ENCODE data around the gene KRTAP19-3. TPM values are rescaled to one million over a fixed set of nuclear protein-coding genes. Genes with fewer than 3 reads are reported as not detected.

The KRTAP19-3 gene
- total RNA-seq, 1 experiment from 2014 or later: not detected

Other genes starting within 250 kb of the KRTAP19-3 start
- not detected in 2 replicates for gene KRTAP24-1, start 209.1 kb downstream of the KRTAP19-3 start, total RNA-seq (2014; rRNA removed)
- not detected in 2 replicates for gene KRTAP25-1, start 202.5 kb downstream of the KRTAP19-3 start, total RNA-seq (2014; rRNA removed)
- gene KRTAP26-1, start 171.7 kb downstream of the KRTAP19-3 start, total RNA-seq (2014; rRNA removed): not detected in 2 replicates
- gene KRTAP27-1, start 154.3 kb downstream of the KRTAP19-3 start, total RNA-seq (2014; rRNA removed): not detected in 2 replicates
- not detected in 2 replicates for gene KRTAP23-1, start 143.4 kb downstream of the KRTAP19-3 start, total RNA-seq (2014; rRNA removed)
- gene KRTAP13-2, start 119.7 kb downstream of the KRTAP19-3 start, total RNA-seq (2014; rRNA removed): not detected in 2 replicates
- not detected in 2 replicates for gene KRTAP13-1, start 96.0 kb downstream of the KRTAP19-3 start, total RNA-seq (2014; rRNA removed)
- gene KRTAP13-3, start 66.1 kb downstream of the KRTAP19-3 start, total RNA-seq (2014; rRNA removed): not detected in 2 replicates
- gene KRTAP13-4, start 61.8 kb downstream of the KRTAP19-3 start, total RNA-seq (2014; rRNA removed): not detected in 2 replicates
- gene KRTAP15-1, start 51.7 kb downstream of the KRTAP19-3 start, total RNA-seq (2014; rRNA removed): not detected in 2 replicates
- gene KRTAP19-1, start 11.6 kb downstream of the KRTAP19-3 start, total RNA-seq (2014; rRNA removed): not detected in 2 replicates
- gene KRTAP19-2, start 4.6 kb downstream of the KRTAP19-3 start, total RNA-seq (2014; rRNA removed): not detected in 2 replicates
- not detected in 2 replicates for gene KRTAP19-4, start 5.2 kb upstream of the KRTAP19-3 start, total RNA-seq (2014; rRNA removed)
- not detected in 2 replicates for gene KRTAP19-5, start 10.1 kb upstream of the KRTAP19-3 start, total RNA-seq (2014; rRNA removed)
- not detected in 2 replicates for gene KRTAP19-6, start 49.9 kb upstream of the KRTAP19-3 start, total RNA-seq (2014; rRNA removed)
- not detected in 2 replicates for gene KRTAP19-7, start 69.3 kb upstream of the KRTAP19-3 start, total RNA-seq (2014; rRNA removed)
- not detected in 2 replicates for gene KRTAP22-2, start 98.4 kb upstream of the KRTAP19-3 start, total RNA-seq (2014; rRNA removed)
- gene KRTAP6-3, start 100.4 kb upstream of the KRTAP19-3 start, total RNA-seq (2014; rRNA removed): not detected in 2 replicates
- gene KRTAP6-2, start 106.9 kb upstream of the KRTAP19-3 start, total RNA-seq (2014; rRNA removed): not detected in 2 replicates
- not detected in 2 replicates for gene KRTAP22-1, start 109.1 kb upstream of the KRTAP19-3 start, total RNA-seq (2014; rRNA removed)
- gene KRTAP6-1, start 121.9 kb upstream of the KRTAP19-3 start, total RNA-seq (2014; rRNA removed): not detected in 2 replicates
- not detected in 2 replicates for gene KRTAP20-1, start 124.4 kb upstream of the KRTAP19-3 start, total RNA-seq (2014; rRNA removed)
- gene KRTAP20-4, start 128.6 kb upstream of the KRTAP19-3 start, total RNA-seq (2014; rRNA removed): not detected in 2 replicates
- not detected in 2 replicates for gene KRTAP20-2, start 143.2 kb upstream of the KRTAP19-3 start, total RNA-seq (2014; rRNA removed)
- gene KRTAP20-3, start 150.9 kb upstream of the KRTAP19-3 start, total RNA-seq (2014; rRNA removed): not detected in 2 replicates
- gene KRTAP21-3, start 226.8 kb upstream of the KRTAP19-3 start, total RNA-seq (2014; rRNA removed): not detected in 2 replicates